Kidney tubule cell (primary cell): ENCODE measurements around the gene SYT9.
"Not testable (repeated sequence)": the region's sequence is repeated elsewhere in the genome, so short reads cannot be mapped to it uniquely, and the experiment has no call there.

ENCODE experiments used
- DNase-seq: peaks from one replicate; pipeline ENCODE4 v3.0.0-alpha.2; 2018; ENCODE audit warnings: low spot score

Gene SYT9

DNA sequence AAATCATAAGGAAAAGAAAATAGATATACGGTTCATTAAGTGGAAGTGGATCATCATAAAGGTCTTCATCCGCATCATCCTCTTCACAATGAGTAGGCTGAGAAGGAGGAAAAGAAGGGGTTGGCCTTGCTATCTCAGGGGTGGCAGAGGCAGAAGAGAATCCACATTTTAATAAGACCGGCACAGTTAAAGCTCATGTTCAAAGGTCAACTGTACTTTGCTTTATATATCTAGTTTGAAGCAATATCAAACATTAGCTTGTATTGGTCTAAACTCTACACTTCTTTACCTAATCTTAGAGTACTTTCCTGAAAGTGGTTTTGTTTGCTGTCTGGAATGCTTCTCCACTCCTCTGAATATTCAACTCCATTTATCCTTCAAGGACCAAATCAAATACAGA is 256.4 kb downstream of the SYT9 start:
- no peak for DNase-seq

DNA sequence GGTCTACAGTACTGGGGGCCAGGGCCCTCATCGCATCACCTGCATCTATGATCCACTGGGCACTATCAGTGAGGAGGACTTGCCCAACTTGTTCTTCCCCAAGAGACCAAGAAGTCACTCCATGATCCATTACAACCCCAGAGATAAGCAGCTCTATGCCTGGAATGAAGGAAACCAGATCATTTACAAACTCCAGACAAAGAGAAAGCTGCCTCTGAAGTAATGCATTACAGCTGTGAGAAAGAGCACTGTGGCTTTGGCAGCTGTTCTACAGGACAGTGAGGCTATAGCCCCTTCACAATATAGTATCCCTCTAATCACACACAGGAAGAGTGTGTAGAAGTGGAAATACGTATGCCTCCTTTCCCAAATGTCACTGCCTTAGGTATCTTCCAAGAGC is 258.3 kb downstream of the SYT9 start:
- no peak for DNase-seq

DNA sequence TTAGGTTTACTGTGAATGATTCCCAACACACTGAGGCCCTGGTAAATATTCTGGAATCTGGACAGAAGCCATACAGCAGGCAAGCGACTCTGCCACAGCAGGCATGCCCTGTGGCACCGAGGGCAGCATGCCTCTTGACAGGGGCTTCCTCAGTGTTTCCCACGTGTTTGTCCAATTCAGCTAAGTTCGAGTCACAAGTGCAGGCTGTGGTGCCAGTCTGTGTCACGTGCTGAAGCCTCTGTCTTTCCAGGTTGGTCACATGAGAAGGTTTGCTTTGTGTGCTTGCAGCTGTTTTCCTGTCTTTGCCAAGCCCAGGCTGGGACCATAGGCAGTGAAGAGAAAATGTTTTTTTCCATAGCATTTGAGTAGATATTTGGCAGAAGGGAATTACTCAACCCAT is 259.7 kb downstream of the SYT9 start:
- peak; percentile 7 for DNase-seq

DNA sequence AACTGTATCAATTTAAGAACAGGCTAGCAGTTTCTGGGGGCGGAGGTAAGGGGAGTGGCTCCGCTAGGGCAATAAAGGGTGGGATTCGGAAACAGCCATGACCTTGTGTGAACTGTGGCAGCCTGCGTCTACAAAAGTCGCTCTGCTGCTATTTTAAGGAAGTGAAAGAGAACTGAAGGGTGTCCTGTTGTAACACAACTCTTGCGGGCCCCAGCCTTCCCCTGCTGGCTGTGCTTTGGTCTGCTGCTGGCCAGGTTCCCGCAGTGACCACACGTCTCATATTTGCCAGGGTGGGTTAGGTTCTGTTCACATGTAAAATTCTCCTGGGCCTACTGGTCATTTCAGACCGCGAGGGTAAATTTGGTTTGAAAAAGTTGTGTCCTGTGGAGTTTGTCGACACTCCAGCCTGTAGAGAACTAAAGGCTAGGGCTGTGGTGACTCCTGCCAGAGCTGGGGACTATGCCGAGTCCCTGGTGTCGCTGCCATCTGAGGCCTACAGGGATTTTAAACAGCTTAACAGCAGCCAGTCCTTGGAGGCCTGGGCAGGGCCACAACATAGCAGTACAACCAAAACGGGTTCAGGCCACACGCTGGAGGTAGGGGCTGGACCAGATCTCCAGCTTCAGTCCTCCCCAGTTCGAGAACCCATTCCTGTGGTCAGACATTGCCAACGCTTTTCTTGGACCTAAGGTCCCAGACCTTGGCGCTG is 261.0 kb downstream of the SYT9 start:
- DNase-seq: peak; percentile 42

- peak; percentile 74 for DNase-seq
Measured at GRCh38 chr11:7513234-7514098, 261.8 kb downstream of the SYT9 start, which contains the start of gene PPFIBP2. Gene PPFIBP2 (plus strand): TSS chr11:7513999. CDS start chr11:7549476, 35,477 bp downstream.

DNA sequence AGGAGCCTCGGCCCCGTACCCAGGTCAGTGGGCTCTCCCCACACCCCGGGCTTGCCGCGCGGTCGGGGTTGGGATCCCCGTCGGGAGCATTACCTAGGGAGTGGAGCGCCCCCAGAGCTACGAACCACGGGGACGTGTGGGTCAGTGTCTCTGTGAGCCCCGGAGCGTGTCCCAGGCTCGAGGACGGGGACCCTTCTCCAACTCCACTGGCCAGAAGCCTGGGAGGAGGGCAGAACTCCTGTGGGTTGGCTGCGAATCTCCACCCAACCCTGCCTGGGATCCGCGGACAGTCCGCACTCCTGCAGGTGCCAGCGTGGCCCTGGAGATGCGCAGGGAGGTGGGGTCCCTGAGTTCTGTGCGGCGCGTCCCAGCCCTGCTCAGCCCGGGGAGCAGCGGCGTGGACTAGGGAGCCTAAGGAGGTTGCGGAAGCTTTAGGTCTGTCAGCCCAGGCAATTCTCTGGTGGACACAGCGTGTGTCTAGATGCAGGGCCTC is 262.4 kb downstream of the SYT9 start:
- peak; percentile 8 for DNase-seq

DNA sequence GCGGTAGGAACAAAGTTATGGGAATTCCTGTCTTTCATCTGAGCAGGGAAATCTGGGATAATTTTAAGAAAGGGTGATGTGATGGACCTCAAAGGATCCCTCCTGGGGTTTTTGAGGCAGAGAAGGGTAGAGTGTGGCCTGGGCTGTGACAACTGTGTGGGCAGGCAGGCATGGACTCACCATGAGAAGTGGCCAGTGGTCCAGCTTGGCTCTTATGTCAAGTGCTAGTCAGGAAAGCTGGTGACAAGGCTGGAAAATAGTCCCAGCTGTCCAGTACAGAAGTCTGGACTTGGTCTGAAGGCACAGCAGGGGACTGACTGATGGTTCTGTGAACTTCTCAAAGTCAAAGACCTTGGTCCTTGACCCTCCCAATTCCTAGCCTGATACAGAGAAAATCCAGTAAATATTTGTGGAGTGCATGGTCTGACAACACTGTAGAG is 263.8 kb downstream of the SYT9 start:
- DNase-seq: no peak

DNA sequence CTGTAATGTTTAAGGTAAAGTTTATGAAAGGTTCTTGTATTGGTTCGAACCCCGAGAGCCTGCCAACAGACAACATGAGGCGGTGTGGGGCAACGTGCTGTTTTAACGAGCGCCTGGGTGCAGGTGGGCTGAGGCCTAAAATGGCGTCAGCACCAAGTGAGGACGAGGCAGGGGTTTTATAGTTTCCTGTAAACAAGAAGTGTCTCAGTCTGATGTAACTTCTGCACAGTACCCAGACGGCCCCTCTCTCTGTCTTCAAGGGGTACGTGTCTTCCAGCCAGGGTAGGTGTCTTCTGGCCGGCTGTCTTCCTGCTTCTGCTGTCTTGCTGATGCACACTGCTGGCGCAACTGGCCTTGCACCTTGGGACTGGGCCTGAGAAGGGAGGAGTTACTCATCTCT is 264.8 kb downstream of the SYT9 start:
- no peak for DNase-seq

- DNase-seq: not testable (repeated sequence)
Measured at GRCh38 chr11:7517743-7518142, 266.0 kb downstream of the SYT9 start.
